Hepatocyte (in vitro differentiated cells): Measurements from ENCODE around the gene ARID3A. TPM values are rescaled to one million over a fixed set of nuclear protein-coding genes. Genes with fewer than 3 reads are reported as not detected.

Source experiments
- DNase-seq: peaks from one replicate; pipeline ENCODE4 v3.0.0-alpha.2; 2016; ENCODE audit warnings: low spot score
- H2AFZ ChIP-seq: fragments of 200-600 bp; sonication (generic); 2 replicates; pipeline ENCODE4 v1.6.0; 2016; ENCODE audit warnings: antibody characterized with exemption, mild to moderate bottlenecking
- H3K27ac ChIP-seq: fragments of 200-600 bp; sonication (generic); 2 replicates; pipeline ENCODE4 v1.5.1; 2016; ENCODE audit warnings: mild to moderate bottlenecking
- H3K27me3 ChIP-seq: fragments of 200-600 bp; sonication (generic); 2 replicates; pipeline ENCODE4 v1.6.1; 2016
- H3K36me3 ChIP-seq: fragments of 200-600 bp; sonication (generic); replicated peaks from 2 replicates; pipeline ENCODE4 v1.5.1; 2016; ENCODE audit warnings: low read depth; ENCODE audit not compliant: insufficient read depth
- H3K4me1 ChIP-seq: fragments of 200-600 bp; sonication (generic); 2 replicates; pipeline ENCODE4 v1.5.1; 2016; ENCODE audit warnings: mild to moderate bottlenecking, moderate library complexity; ENCODE audit not compliant: insufficient read depth
- H3K4me2 ChIP-seq: fragments of 200-600 bp; sonication (generic); 2 replicates; pipeline ENCODE4 v1.6.0; 2016
- H3K4me3 ChIP-seq: fragments of 200-600 bp; sonication (generic); 2 replicates; pipeline ENCODE4 v1.5.1; 2016; ENCODE audit warnings: mild to moderate bottlenecking
- H3K79me2 ChIP-seq: fragments of 200-600 bp; sonication (generic); 2 replicates; pipeline ENCODE4 v1.6.0; 2017; ENCODE audit warnings: mild to moderate bottlenecking
- H3K9me2 ChIP-seq: fragments of 200-600 bp; sonication (generic); replicated peaks from 2 replicates; pipeline ENCODE4 v1.6.0; 2017; ENCODE audit warnings: mild to moderate bottlenecking; ENCODE audit not compliant: insufficient read depth
- H3K9me3 ChIP-seq: fragments of 200-600 bp; sonication (generic); 2 replicates; pipeline ENCODE4 v1.5.1; 2016; ENCODE audit warnings: low read depth, mild to moderate bottlenecking
- H4K20me1 ChIP-seq: fragments of 200-600 bp; sonication (generic); 2 replicates; pipeline ENCODE4 v1.6.0; 2016; ENCODE audit warnings: mild to moderate bottlenecking; ENCODE audit not compliant: insufficient read depth, poor library complexity, severe bottlenecking
- EZH2 ChIP-seq: fragments of 200-600 bp; sonication (generic); IDR thresholded peaks from 2 replicates; pipeline ENCODE4 v1.6.1; 2016; ENCODE audit warnings: antibody characterized with exemption, mild to moderate bottlenecking, borderline replicate concordance
- EZH2phosphoT487 ChIP-seq: fragments of 200-600 bp; sonication (generic); IDR thresholded peaks from one replicate; pipeline ENCODE4 v1.6.1; 2018; ENCODE audit warnings: antibody characterized with exemption, mild to moderate bottlenecking, low read depth, moderate library complexity; ENCODE audit not compliant: unreplicated experiment, severe bottlenecking
- WGBS: methylation state at CpG from one replicate; pipeline ENCODE4 v1.1.6; 2016; ENCODE audit warnings: low lambda C conversion rate; ENCODE audit errors: missing lambda C conversion rate; 5-methylcytosine and 5-hydroxymethylcytosine counted together
- polyA plus RNA-seq: library from polyadenylated mRNA; unstranded; fragments of >200 nt; fragmentation: Nextera tagmentation; extraction: Ambion mirVana; gene quantifications from 2 replicates; pipeline ENCODE4 v1.2.1, GENCODE V29; 2016
- total RNA-seq: library from RNA; depleted of rRNA; stranded (reverse); fragments of >200 nt; gene quantifications from 2 replicates; pipeline ENCODE4 v1.2.3, GENCODE V29; 2014
- TF ChIP-seq, protein P1 (sequence below): fragments of 200-600 bp; sonication (generic); IDR thresholded peaks from 2 replicates; pipeline ENCODE4 v1.5.1; 2016; ENCODE audit warnings: antibody characterized with exemption, mild to moderate bottlenecking; ENCODE audit not compliant: poor library complexity

Gene ARID3A
- total and polyA plus RNA-seq, 2 experiments from 2014 or later = 122 to 180 TPM

GRCh38 chr19:1004204-1004802, 78.5 kb downstream of the ARID3A start:
- no peak for TF ChIP-seq EZH2phosphoT487
- no peak for TF ChIP-seq EZH2
- TF ChIP-seq, protein P1, sequence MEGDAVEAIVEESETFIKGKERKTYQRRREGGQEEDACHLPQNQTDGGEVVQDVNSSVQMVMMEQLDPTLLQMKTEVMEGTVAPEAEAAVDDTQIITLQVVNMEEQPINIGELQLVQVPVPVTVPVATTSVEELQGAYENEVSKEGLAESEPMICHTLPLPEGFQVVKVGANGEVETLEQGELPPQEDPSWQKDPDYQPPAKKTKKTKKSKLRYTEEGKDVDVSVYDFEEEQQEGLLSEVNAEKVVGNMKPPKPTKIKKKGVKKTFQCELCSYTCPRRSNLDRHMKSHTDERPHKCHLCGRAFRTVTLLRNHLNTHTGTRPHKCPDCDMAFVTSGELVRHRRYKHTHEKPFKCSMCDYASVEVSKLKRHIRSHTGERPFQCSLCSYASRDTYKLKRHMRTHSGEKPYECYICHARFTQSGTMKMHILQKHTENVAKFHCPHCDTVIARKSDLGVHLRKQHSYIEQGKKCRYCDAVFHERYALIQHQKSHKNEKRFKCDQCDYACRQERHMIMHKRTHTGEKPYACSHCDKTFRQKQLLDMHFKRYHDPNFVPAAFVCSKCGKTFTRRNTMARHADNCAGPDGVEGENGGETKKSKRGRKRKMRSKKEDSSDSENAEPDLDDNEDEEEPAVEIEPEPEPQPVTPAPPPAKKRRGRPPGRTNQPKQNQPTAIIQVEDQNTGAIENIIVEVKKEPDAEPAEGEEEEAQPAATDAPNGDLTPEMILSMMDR = no peak
- Histone ChIP-seq H3K79me2 (no peaks in the 10 kb centered on the region), H3K9me3 (no peaks in the 10 kb centered on the region), H4K20me1 (no peaks in the 10 kb centered on the region), H3K9me2 (no peaks in the 10 kb centered on the region), H3K27me3 (peaks cover 16% of the 10 kb centered on the region), H3K4me2 (no peak overlapping the region), H3K27ac (no peak overlapping the region), H3K4me3 (no peak overlapping the region), H2AFZ (no peak overlapping the region), H3K4me1 (peaks cover 7% of the 10 kb centered on the region), H3K36me3 (no peaks in the 10 kb centered on the region)
- 90% methylated on average over 32 of the region's 32 CpGs for WGBS
- DNase-seq = no peak

GRCh38 chr19:1004803-1005664, 79.2 kb downstream of the ARID3A start:
- Histone ChIP-seq H3K4me1 (peaks cover 7% of the 10 kb centered on the region), H3K9me3 (no peaks in the 10 kb centered on the region), H3K27ac (no peak overlapping the region), H3K79me2 (no peaks in the 10 kb centered on the region), H3K4me3 (no peak overlapping the region), H3K4me2 (no peak overlapping the region), H3K36me3 (no peaks in the 10 kb centered on the region), H3K9me2 (no peaks in the 10 kb centered on the region), H2AFZ (no peak overlapping the region), H4K20me1 (no peaks in the 10 kb centered on the region), H3K27me3 (peaks cover 9% of the 10 kb centered on the region)
- no peak for TF ChIP-seq EZH2phosphoT487
- TF ChIP-seq, protein P1 = no peak
- no peak for TF ChIP-seq EZH2
- DNase-seq = no peak
- 96% methylated on average over 63 of the region's 70 CpGs for WGBS

- DNase-seq = no peak
- H3K9me2 ChIP-seq = no peaks in the 10 kb centered on the region
- H3K27me3 ChIP-seq = peaks cover 3% of the 10 kb centered on the region
- no peak overlapping the region for H3K27ac ChIP-seq
- no peak overlapping the region for H2AFZ ChIP-seq
- 84% methylated on average over 24 of the region's 27 CpGs for WGBS
- no peak overlapping the region for H3K4me3 ChIP-seq
- no peaks in the 10 kb centered on the region for H4K20me1 ChIP-seq
- H3K4me2 ChIP-seq = no peak overlapping the region
- no peaks in the 10 kb centered on the region for H3K36me3 ChIP-seq
- H3K9me3 ChIP-seq = no peaks in the 10 kb centered on the region
- peaks cover under 1% of the 10 kb centered on the region for H3K4me1 ChIP-seq
- TF ChIP-seq EZH2phosphoT487 = no peak
- no peaks in the 10 kb centered on the region for H3K79me2 ChIP-seq
Measured at GRCh38 chr19:1006711-1007398, 81.0 kb downstream of the ARID3A start.
